Subcutaneous adipose tissue (tissue), 4 donors: Measurements from ENCODE around the gene MAGEB4. TPM values are rescaled to one million over a fixed set of nuclear protein-coding genes. Genes with fewer than 3 reads are reported as not detected.

Source experiments
- total RNA-seq, 4 donors: library from RNA; depleted of rRNA; stranded (reverse); fragments of >200 nt; gene quantifications; one replicate each; pipeline ENCODE4 v1.1.0, GENCODE V29; 2016
- TF ChIP-seq, protein P1 (sequence below): fragments of 450-650 bp; IDR thresholded peaks from one replicate; pipeline ENCODE4 v1.5.1; 2016; ENCODE audit warnings: low read depth, mild to moderate bottlenecking, control low read depth, antibody characterized with exemption, moderate library complexity

MAGEB4 gene
- total RNA-seq, 4 donors from 2014 or later: not detected

DNA sequence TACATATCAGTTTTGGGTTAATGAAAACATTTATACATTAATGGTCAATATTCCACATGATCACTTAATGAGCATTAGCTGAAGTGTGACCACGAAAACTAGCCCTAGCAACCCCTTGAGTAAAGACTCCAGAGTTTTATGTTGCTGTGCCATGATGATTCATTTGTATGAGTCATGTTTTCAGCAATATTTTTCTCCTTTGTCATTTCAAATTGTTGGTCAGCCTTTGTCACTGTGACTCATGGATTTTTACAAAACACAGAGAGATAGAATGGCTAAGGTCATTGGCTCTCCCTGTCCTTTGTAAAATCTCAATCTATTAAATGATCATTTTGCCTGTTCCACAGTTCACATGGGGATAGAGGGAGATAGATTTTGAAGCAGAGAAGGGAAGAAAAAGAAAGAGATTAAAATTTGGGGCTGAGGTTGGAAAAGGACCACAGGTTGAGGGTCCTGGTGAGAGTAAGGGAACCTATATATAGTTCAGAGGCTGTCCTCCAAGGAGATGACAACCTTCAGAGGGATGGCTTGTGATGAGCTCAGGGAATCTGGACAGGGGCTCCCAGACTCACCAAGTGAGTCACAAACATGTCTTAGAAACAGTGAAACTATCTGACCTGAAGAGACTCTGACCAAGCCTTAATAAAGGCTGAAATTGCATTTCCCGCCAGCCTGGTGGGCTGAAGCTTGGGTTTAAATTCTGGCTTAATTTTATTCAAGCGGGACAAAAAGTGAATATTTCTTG, 41.8 kb downstream of the MAGEB4 start:
- TF ChIP-seq, protein P1, sequence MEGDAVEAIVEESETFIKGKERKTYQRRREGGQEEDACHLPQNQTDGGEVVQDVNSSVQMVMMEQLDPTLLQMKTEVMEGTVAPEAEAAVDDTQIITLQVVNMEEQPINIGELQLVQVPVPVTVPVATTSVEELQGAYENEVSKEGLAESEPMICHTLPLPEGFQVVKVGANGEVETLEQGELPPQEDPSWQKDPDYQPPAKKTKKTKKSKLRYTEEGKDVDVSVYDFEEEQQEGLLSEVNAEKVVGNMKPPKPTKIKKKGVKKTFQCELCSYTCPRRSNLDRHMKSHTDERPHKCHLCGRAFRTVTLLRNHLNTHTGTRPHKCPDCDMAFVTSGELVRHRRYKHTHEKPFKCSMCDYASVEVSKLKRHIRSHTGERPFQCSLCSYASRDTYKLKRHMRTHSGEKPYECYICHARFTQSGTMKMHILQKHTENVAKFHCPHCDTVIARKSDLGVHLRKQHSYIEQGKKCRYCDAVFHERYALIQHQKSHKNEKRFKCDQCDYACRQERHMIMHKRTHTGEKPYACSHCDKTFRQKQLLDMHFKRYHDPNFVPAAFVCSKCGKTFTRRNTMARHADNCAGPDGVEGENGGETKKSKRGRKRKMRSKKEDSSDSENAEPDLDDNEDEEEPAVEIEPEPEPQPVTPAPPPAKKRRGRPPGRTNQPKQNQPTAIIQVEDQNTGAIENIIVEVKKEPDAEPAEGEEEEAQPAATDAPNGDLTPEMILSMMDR: no peak

Other genes starting within 250 kb of the MAGEB4 start
- not detected for gene MAGEB2, start 26.4 kb upstream of the MAGEB4 start, total RNA-seq
- gene MAGEB3, start 11.3 kb upstream of the MAGEB4 start, total RNA-seq: not detected
- not detected for gene MAGEB1, start 5.1 kb downstream of the MAGEB4 start, total RNA-seq
- under 1 TPM in 1 of 4 donors, not detected in 3; 0.34 TPM for gene NR0B1, start 67.4 kb downstream of the MAGEB4 start, total RNA-seq